H9 (cell line): ENCODE measurements around the gene TUT7. TPM values are rescaled to one million over a fixed set of nuclear protein-coding genes. Genes with fewer than 3 reads are reported as not detected.

Experiments
- DNase-seq: peaks from one replicate; pipeline ENCODE4 v3.0.0-alpha.2; 2017
- H2AFZ ChIP-seq: one replicate; pipeline ENCODE4 v1.6.1; 2013; ENCODE audit warnings: mild to moderate bottlenecking, low read length, control low read depth, moderate library complexity
- H2AK5ac ChIP-seq: 2 replicates; pipeline ENCODE4 v1.6.1; 2013; ENCODE audit warnings: low read length, control low read depth, mixed read lengths; ENCODE audit not compliant: insufficient read length
- H2BK120ac ChIP-seq: one replicate; pipeline ENCODE4 v1.6.1; 2013; ENCODE audit warnings: low read depth, mild to moderate bottlenecking, low read length, control low read depth, inconsistent platforms; ENCODE audit not compliant: poor library complexity, severe bottlenecking
- H2BK12ac ChIP-seq: 2 replicates; pipeline ENCODE4 v1.6.1; 2013; ENCODE audit warnings: low read length, control low read depth, mixed read lengths, low read depth; ENCODE audit not compliant: insufficient read length
- H2BK15ac ChIP-seq: 2 replicates; pipeline ENCODE4 v1.6.1; 2013; ENCODE audit warnings: low read depth, low read length, control low read depth
- H2BK20ac ChIP-seq: one replicate; pipeline ENCODE4 v1.6.1; 2013; ENCODE audit warnings: low read depth, mild to moderate bottlenecking, low read length, control low read depth, inconsistent platforms; ENCODE audit not compliant: poor library complexity, severe bottlenecking
- H2BK5ac ChIP-seq: 2 replicates; pipeline ENCODE4 v1.6.1; 2013; ENCODE audit warnings: low read length, control low read depth, mixed read lengths; ENCODE audit not compliant: insufficient read length
- H3K14ac ChIP-seq: 2 replicates; pipeline ENCODE4 v1.6.1; 2013; ENCODE audit warnings: low read length, control low read depth; ENCODE audit not compliant: insufficient read depth
- H3K18ac ChIP-seq: 2 replicates; pipeline ENCODE4 v1.6.1; 2013; ENCODE audit warnings: low read depth, mild to moderate bottlenecking, mixed read lengths, low read length, control low read depth; ENCODE audit not compliant: insufficient read length
- H3K23ac ChIP-seq: 2 replicates; pipeline ENCODE4 v1.6.1; 2013; ENCODE audit warnings: low read length, control low read depth, mixed read lengths, low read depth; ENCODE audit not compliant: insufficient read length
- H3K23me2 ChIP-seq: 2 replicates; pipeline ENCODE4 v1.6.1; 2013; ENCODE audit warnings: low read depth, mild to moderate bottlenecking, mixed read lengths, low read length, control low read depth; ENCODE audit not compliant: insufficient read length, poor library complexity, severe bottlenecking
- H3K27ac ChIP-seq: 2 replicates; pipeline ENCODE4 v1.5.1; 2013; ENCODE audit warnings: low read length, control low read depth, mixed read lengths, low read depth; ENCODE audit not compliant: insufficient read length
- H3K27me3 ChIP-seq: 2 replicates; pipeline ENCODE4 v1.6.1; 2013; ENCODE audit warnings: low read length, control low read depth, inconsistent platforms; ENCODE audit not compliant: insufficient read depth
- H3K4ac ChIP-seq: 2 replicates; pipeline ENCODE4 v1.6.1; 2013; ENCODE audit warnings: low read depth, mild to moderate bottlenecking, control low read depth, inconsistent platforms, low read length, moderate library complexity
- H3K4me1 ChIP-seq: 2 replicates; pipeline ENCODE4 v1.6.1; 2013; ENCODE audit warnings: low read length, control low read depth, inconsistent platforms; ENCODE audit not compliant: insufficient read depth
- H3K4me2 ChIP-seq: 2 replicates; pipeline ENCODE4 v1.6.1; 2013; ENCODE audit warnings: low read length, control low read depth, mixed read lengths; ENCODE audit not compliant: insufficient read length, insufficient read depth
- H3K56ac ChIP-seq: 2 replicates; pipeline ENCODE4 v1.6.1; 2013; ENCODE audit warnings: low read depth, mild to moderate bottlenecking, mixed read lengths, low read length, control low read depth; ENCODE audit not compliant: insufficient read length
- H3K79me1 ChIP-seq: 2 replicates; pipeline ENCODE4 v1.6.1; 2013; ENCODE audit warnings: low read depth, mild to moderate bottlenecking, moderate library complexity, low read length, control low read depth, inconsistent platforms; ENCODE audit not compliant: insufficient read depth, poor library complexity, severe bottlenecking
- H3K79me2 ChIP-seq: 2 replicates; pipeline ENCODE4 v1.6.1; 2013; ENCODE audit warnings: low read length, control low read depth, inconsistent platforms; ENCODE audit not compliant: insufficient read depth
- H3K9ac ChIP-seq: 2 replicates; pipeline ENCODE4 v1.6.1; 2013; ENCODE audit warnings: low read length, control low read depth, mixed read lengths; ENCODE audit not compliant: insufficient read length; ENCODE audit errors: extremely low read depth
- H3K9me3 ChIP-seq: one replicate; pipeline ENCODE4 v1.6.1; 2013; ENCODE audit warnings: low read depth, low read length, inconsistent platforms; ENCODE audit not compliant: control insufficient read depth
- H3T11ph ChIP-seq: one replicate; pipeline ENCODE4 v1.6.1; 2013; ENCODE audit warnings: mild to moderate bottlenecking, low read length, control low read depth, inconsistent platforms
- H4K20me1 ChIP-seq: one replicate; pipeline ENCODE4 v1.6.1; 2013; ENCODE audit not compliant: control insufficient read depth, insufficient read length, insufficient read depth
- H4K5ac ChIP-seq: 2 replicates; pipeline ENCODE4 v1.6.1; 2013; ENCODE audit warnings: low read depth, mild to moderate bottlenecking, mixed read lengths, low read length, control low read depth; ENCODE audit not compliant: insufficient read length
- H4K8ac ChIP-seq: replicated peaks from 2 replicates; pipeline ENCODE4 v1.6.1; 2013; ENCODE audit warnings: low read length, control low read depth, mixed read lengths, low read depth; ENCODE audit not compliant: insufficient read length
- H4K91ac ChIP-seq: 2 replicates; pipeline ENCODE4 v1.6.1; 2013; ENCODE audit warnings: low read depth, mild to moderate bottlenecking, moderate library complexity, mixed read lengths, low read length, control low read depth; ENCODE audit not compliant: insufficient read length
- H3K27ac Mint-ChIP-seq, 3 experiments: 2 replicates in 2 of 3; 3 replicates in 1 of 3; pipeline ENCODE4 v1.8.0; 2020 to 2021; ENCODE audit warnings: mixed read lengths in 3 of 3, mild to moderate bottlenecking in 1 of 3, moderate library complexity in 1 of 3
- H3K27me3 Mint-ChIP-seq: 2 replicates; pipeline ENCODE4 v1.8.0; 2021; ENCODE audit warnings: low read depth, mild to moderate bottlenecking, moderate library complexity, mixed read lengths
- H3K36me3 Mint-ChIP-seq, 3 experiments: 2 replicates in 2 of 3; 3 replicates in 1 of 3; pipeline ENCODE4 v1.8.0; 2020 to 2021; ENCODE audit warnings: low read depth in 3 of 3, mixed read lengths in 3 of 3; ENCODE audit not compliant: insufficient read depth in 1 of 3
- H3K4me1 Mint-ChIP-seq, 2 experiments: 2 replicates each; pipeline ENCODE4 v1.8.0; 2020; ENCODE audit warnings: mixed read lengths in 2 of 2
- H3K4me3 Mint-ChIP-seq, 2 experiments: 2 replicates in 1 of 2; 3 replicates in 1 of 2; pipeline ENCODE4 v1.8.0; 2020 to 2021; ENCODE audit warnings: mild to moderate bottlenecking in 2 of 2, mixed read lengths in 2 of 2, moderate library complexity in 1 of 2
- H3K9me3 Mint-ChIP-seq, 2 experiments: 2 replicates in 1 of 2; 3 replicates in 1 of 2; pipeline ENCODE4 v1.8.0; 2020; ENCODE audit warnings: mild to moderate bottlenecking in 2 of 2, mixed read lengths in 2 of 2, moderate library complexity in 1 of 2
- WGBS: extraction: QIAGEN DNeasy Blood & Tissue Kit; methylation state at CpG from one replicate; pipeline ENCODE4 v1.1.7; 2013; ENCODE audit warnings: missing lambda C conversion rate, low lambda C conversion rate, mixed read lengths; ENCODE audit not compliant: insufficient read length; ENCODE audit errors: extremely low coverage; 5-methylcytosine and 5-hydroxymethylcytosine counted together
- total RNA-seq: library from RNA; stranded (reverse); gene quantifications from 2 replicates; pipeline ENCODE4 v1.2.1, GENCODE V29; 2021
- TF ChIP-seq, protein P1 (sequence below): fragments of 200-600 bp; sonication (generic); conservative IDR thresholded peaks from 3 replicates; pipeline ENCODE4 v1.8.0; 2021; ENCODE audit warnings: antibody characterized with exemption, mild to moderate bottlenecking

The TUT7 gene
- total RNA-seq, 1 experiment from 2014 or later, result 23.1 TPM

DNA sequence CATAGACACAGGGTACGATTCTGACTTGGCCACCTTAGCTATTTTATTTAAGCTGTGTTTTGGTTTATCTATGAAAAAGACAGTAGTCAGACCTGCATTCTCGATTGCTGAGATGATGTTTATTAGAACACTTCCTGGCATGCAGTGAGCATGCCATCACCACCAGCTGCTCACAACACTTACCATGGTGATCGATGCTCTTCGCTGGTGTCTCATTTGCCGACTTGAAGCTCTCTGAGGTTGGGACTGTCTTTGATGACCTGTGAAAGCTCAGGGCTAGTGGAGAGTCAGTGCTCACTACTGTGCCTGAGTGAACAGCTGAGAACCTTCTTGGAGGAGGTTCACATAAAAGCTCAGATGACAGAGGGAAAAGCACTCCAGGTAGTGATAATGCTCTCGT lies 90.3 kb downstream of the TUT7 start:
- no CpG with 5 or more reads among the region's 6 CpGs for WGBS
- Histone ChIP-seq H3K18ac (no peak overlapping the region), H3K79me2 (no peaks in the 10 kb centered on the region), H3K9me3 (no peaks in the 10 kb centered on the region), H3K27me3 (no peaks in the 10 kb centered on the region), H3K14ac (no peak overlapping the region), H3K23me2 (no peaks in the 10 kb centered on the region), H3T11ph (no peak overlapping the region), H3K4me1 (no peaks in the 10 kb centered on the region), H2BK15ac (no peak overlapping the region), H4K20me1 (no peaks in the 10 kb centered on the region), H2BK12ac (no peak overlapping the region), H3K4ac (no peak overlapping the region), H4K91ac (no peak overlapping the region), H2BK120ac (no peak overlapping the region), H2BK20ac (no peak overlapping the region), H2AK5ac (no peak overlapping the region), H3K9ac (no peak overlapping the region), H3K56ac (no peak overlapping the region), H3K27ac (no peak overlapping the region), H3K23ac (no peak overlapping the region), H4K5ac (no peak overlapping the region), H3K79me1 (no peaks in the 10 kb centered on the region), H4K8ac (no peak overlapping the region), H3K4me2 (no peak overlapping the region), H2AFZ (no peak overlapping the region), H2BK5ac (no peak overlapping the region)
- TF ChIP-seq, protein P1, sequence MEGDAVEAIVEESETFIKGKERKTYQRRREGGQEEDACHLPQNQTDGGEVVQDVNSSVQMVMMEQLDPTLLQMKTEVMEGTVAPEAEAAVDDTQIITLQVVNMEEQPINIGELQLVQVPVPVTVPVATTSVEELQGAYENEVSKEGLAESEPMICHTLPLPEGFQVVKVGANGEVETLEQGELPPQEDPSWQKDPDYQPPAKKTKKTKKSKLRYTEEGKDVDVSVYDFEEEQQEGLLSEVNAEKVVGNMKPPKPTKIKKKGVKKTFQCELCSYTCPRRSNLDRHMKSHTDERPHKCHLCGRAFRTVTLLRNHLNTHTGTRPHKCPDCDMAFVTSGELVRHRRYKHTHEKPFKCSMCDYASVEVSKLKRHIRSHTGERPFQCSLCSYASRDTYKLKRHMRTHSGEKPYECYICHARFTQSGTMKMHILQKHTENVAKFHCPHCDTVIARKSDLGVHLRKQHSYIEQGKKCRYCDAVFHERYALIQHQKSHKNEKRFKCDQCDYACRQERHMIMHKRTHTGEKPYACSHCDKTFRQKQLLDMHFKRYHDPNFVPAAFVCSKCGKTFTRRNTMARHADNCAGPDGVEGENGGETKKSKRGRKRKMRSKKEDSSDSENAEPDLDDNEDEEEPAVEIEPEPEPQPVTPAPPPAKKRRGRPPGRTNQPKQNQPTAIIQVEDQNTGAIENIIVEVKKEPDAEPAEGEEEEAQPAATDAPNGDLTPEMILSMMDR, result no peak
- Mint-ChIP-seq H3K27ac (peak overlapping the region in 1 of 3 experiments; percentile 8; a peak in 2 of 7 replicates), H3K4me1 (peaks cover 8 to 9% of the 10 kb centered on the region in 2 experiments), H3K9me3 (no peaks in the 10 kb centered on the region), H3K4me3 (no peak overlapping the region), H3K27me3 (no peaks in the 10 kb centered on the region), H3K36me3 (peaks cover 17 to 33% (median 22%) of the 10 kb centered on the region in 3 experiments; a peak in 6 of 7 replicates)
- DNase-seq, result no peak
